HG03432 (cell line): ENCODE results near the gene ALK.

Experiments
- ATAC-seq: cut with Tn5 transposase; IDR thresholded peaks from one replicate; pipeline ENCODE4 v1.9.1; 2021; ENCODE audit warnings: mild to moderate bottlenecking, moderate library complexity; ENCODE audit not compliant: unreplicated experiment

The ALK gene

DNA sequence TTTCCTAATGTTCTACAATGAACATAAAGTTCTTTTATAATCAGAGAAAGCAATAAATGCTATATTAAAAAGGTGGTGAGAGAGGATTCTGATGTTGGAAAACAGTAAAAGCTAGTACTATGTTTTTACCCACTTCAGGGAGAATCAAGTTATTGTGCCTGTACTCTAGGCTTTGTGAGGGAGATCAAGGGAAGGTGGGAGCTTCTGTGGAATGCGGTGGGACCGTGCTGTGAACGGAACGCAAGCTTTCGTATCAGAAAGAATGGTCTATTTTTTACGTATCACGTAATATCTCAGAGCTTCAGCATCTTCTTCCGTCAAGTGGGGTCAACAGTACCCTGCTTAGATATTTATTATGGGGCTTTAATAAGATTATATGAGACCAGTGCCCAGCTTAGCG is 613.0 kb downstream of the ALK start:
- ATAC-seq: no peak

DNA sequence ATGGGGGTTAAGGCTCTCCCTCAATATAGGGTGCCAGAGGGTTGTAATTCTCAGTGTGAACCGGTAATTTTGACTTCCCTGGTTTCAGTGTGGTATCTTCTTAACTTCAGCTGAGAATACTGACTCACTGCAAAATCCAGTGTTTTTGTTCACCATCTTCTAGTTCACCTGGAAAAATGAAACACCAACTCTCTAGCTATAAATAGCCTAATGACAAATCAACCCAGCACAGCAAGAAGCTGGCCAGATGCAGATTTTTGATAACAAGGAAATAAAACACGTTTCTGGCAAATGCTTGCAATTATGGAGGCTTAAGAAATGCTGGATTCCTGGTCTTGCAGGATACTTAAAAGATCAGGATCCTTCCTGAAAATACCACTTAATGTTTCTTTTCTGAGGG is 613.9 kb downstream of the ALK start:
- no peak for ATAC-seq

DNA sequence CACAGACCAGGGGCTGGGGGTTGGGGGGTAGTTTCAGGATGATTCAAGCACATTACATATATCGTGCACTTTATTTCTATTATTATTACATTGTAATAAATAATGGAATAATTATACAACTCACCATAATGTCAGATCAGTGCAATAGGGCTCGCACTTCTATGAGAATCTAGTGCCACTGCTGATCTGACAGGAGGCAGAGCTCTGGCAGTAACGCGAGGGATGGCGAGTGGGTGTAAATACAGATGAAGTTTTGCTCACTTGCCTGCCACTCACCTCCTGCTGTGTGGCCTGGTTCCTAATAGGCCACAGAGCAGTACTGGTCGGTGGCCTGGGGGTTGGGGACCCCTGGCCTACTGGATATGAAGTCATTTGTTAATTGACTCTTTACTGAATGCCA is 615.6 kb downstream of the ALK start:
- no peak for ATAC-seq

GRCh38 chr2:29304399-29305060 is 616.9 kb downstream of the ALK start:
- ATAC-seq: no peak

DNA sequence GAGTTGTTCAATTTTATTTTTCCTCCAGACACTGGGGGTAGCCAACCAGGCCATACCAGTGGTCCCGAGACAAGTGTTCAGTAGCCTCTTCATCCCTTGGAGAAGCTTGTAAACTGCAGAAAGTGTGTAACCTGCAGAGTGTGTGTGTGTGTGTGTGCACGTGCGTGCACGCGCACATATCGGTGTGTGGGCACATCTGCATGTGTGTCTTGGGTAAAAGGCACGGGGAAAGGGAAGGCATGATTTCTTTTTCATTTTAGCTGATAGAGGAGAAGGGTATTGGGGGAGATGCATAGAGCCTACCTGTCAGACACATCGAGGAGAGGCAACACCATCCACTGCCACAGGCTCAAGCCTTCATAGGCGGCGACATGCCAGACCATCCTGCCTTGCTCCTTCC is 624.8 kb downstream of the ALK start:
- no peak for ATAC-seq

- no peak for ATAC-seq
These were observed 625.5 kb downstream of the ALK start for GRCh38 chr2:29295845-29296244.

GRCh38 chr2:29293830-29294438 is 627.5 kb downstream of the ALK start:
- ATAC-seq: no peak

GRCh38 chr2:29290293-29291047 is 630.9 kb downstream of the ALK start:
- ATAC-seq: no peak

DNA sequence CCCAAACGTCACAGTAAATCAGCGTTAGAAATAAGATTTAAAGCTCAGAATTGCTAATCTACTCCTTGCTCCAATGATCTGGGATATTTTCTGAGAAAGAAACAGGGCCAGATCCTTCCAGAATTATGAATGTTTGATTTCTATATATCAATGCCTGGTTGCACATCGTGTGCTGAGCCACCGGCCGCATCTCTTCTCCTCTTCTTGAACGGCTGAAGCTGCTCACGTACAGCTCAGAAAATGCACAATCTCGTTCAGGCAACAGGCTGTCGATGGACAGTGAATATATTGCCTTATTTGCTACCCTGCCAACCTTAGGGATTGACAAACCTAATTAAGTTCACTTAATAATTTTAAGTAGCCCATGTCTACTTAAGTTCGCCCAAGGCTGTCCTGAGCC is 636.7 kb downstream of the ALK start:
- no peak for ATAC-seq

DNA sequence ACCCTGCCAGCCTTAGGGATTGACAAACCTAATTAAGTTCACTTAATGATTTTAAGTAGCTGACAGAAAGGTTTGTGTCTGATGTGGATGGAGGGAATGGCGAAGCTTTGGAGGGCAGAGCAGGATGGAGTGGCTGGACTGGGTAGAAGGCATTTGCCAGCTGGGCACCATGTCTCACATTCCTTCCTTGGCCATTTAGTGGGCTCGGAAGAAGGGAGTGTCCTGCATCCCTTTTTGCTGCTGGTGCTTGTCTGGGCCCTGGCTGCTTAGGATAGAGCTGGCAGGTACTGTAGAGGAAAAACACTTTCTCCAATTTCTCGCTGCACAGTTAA is 639.5 kb downstream of the ALK start:
- no peak for ATAC-seq

- ATAC-seq: no peak
These were observed 640.1 kb downstream of the ALK start for GRCh38 chr2:29281086-29281915.

GRCh38 chr2:29278966-29279365 is 642.4 kb downstream of the ALK start:
- no peak for ATAC-seq

GRCh38 chr2:29276151-29276550 is 645.2 kb downstream of the ALK start:
- ATAC-seq: no peak

- ATAC-seq: no peak
These were observed 646.2 kb downstream of the ALK start for GRCh38 chr2:29275186-29275585.

DNA sequence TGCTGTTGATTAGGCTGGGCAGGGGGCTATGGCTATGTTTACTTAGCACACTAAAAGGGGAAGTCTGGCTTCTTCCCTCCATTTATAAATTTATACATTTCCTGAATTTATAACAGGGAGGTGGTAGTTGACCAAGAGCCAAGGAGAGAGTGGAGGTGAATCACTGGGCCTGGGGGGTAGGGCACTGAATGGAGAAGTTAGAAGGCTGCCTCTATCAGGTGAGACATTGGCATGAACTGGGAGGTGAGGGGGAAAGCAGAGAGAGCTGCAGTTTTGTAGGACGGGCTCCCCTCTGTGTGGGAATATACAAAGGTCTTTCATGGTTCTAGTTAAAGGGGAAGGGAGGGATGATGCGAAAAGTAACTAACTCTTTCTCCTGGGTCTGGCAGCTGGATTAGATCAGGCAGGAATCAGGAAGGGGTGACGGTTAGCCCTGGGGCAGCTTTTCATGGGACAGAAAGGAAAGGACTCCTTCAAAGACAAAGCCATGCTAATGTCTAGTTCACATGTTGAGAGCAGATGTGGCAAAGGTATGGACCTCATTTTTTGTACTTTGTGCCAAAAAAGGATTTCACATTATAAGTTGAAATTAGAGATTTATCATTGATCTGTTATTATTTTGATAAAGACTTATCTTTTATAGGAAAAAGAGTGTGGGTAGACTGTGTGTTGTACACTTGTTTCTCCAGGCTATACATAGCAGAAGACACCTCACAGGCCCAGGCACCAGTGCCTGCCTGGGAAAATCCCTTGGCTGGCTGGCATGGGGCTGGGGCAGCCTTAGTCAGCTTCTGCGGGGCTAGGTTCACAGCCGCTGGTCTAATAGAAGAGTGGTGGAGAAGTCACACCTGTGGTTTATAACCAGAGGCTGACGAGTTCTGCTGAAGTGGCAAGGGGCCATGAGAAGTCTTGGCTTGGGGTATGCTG is 647.4 kb downstream of the ALK start:
- ATAC-seq: no peak

- no peak for ATAC-seq
These were observed 648.2 kb downstream of the ALK start for GRCh38 chr2:29273004-29273684.

DNA sequence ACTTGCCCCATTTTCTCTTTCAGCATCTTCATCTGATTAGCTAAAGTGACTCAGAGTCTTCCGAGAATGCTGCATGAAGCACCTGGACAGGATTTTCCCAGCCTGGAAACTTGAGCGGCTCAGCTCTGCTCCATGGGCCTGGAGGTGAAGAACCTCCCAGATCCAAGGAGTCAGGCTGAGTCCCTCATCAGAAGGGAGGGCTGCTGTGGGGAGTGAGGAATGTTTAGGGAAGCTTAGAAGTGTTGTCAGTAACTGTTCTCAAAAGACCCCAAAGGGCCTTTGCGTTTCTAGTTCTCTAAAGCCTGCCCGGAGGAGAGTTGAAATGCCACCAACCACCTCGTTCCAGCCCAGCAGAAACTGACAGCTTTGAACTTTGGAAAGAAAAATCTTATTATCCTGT is 649.1 kb downstream of the ALK start:
- ATAC-seq: no peak

GRCh38 chr2:29270701-29271121 is 650.7 kb downstream of the ALK start:
- ATAC-seq: no peak

- ATAC-seq: no peak
These were observed 651.6 kb downstream of the ALK start for GRCh38 chr2:29269765-29270109.
